ENCODE data around the gene CCAR1.
"Not testable (repeated sequence)": the region's sequence is repeated elsewhere in the genome, so short reads cannot be mapped to it uniquely, and the experiment has no call there.

GRCh38 chr10:68822626-68823025 lies 101.6 kb downstream of the CCAR1 start:
- TF ChIP-seq SMC3 (IDR thresholded peaks at IDR 0.05; ENCODE audit: low read depth, low read length); RAD21 (IDR thresholded peaks at IDR 0.05; ENCODE audit: low read length): not testable (repeated sequence)

Data from IMR-90 (cell line).